Measurements from ENCODE around the gene NME7.
A peak's percentile ranks its signal among the peaks of the same experiment; 100 is the strongest.

NME7 gene

GRCh38 chr1:169109561-169110134 is 257.9 kb downstream of the NME7 start:
- intact Hi-C loops (cut with micrococcal nuclease): loop anchor here (5.0 to 10.0 kb wide), 4 partner anchors 67 to 765 kb away; partner anchors contain the start of gene SLC19A2
- peaks cover 3% of the 10 kb centered on the region for H3K27me3 Mint-ChIP-seq
- peak overlapping the region; percentile 92 for H3K27ac Mint-ChIP-seq
- peak overlapping the region; percentile 98 for H3K4me3 Mint-ChIP-seq
- peaks cover 45% of the 10 kb centered on the region for H3K36me3 Mint-ChIP-seq (ENCODE audit: low read depth)
- H3K9me3 Mint-ChIP-seq: no peaks in the 10 kb centered on the region
- peaks cover 61% of the 10 kb centered on the region for H3K4me1 Mint-ChIP-seq (ENCODE audit: low read depth)

GRCh38 chr1:169108863-169109560 is 258.6 kb downstream of the NME7 start:
- Mint-ChIP-seq H3K27ac (peak overlapping the region; percentile 92), H3K36me3 (ENCODE audit: low read depth) (peaks cover 38% of the 10 kb centered on the region), H3K9me3 (no peaks in the 10 kb centered on the region), H3K4me1 (ENCODE audit: low read depth) (peaks cover 61% of the 10 kb centered on the region), H3K27me3 (peaks cover 3% of the 10 kb centered on the region), H3K4me3 (peak overlapping the region; percentile 98)
- intact Hi-C loops (cut with micrococcal nuclease): loop anchor here (5.0 kb wide), 2 partner anchors 67 to 132 kb away; no protein-coding TSS in a partner anchor

- intact Hi-C loops (cut with micrococcal nuclease): loop anchor here (5.0 kb wide), 2 partner anchors 66 to 131 kb away; no protein-coding TSS in a partner anchor
- Mint-ChIP-seq H3K4me1 (ENCODE audit: low read depth) (peaks cover 53% of the 10 kb centered on the region), H3K27ac (peak overlapping the region; percentile 92), H3K4me3 (peak overlapping the region; percentile 98), H3K27me3 (peaks cover 3% of the 10 kb centered on the region), H3K9me3 (no peaks in the 10 kb centered on the region), H3K36me3 (ENCODE audit: low read depth) (peaks cover 30% of the 10 kb centered on the region)
Observed at GRCh38 chr1:169108223-169108622, 259.4 kb downstream of the NME7 start.

- H3K36me3 Mint-ChIP-seq (ENCODE audit: low read depth): peaks cover 25% of the 10 kb centered on the region
- H3K4me1 Mint-ChIP-seq (ENCODE audit: low read depth): peaks cover 52% of the 10 kb centered on the region
- H3K4me3 Mint-ChIP-seq: peak overlapping the region; percentile 98
- intact Hi-C loops (cut with micrococcal nuclease): loop anchor here (5.0 kb wide), 2 partner anchors 65 to 130 kb away; no protein-coding TSS in a partner anchor
- H3K9me3 Mint-ChIP-seq: no peaks in the 10 kb centered on the region
- peak overlapping the region; percentile 92 for H3K27ac Mint-ChIP-seq
- peaks cover 3% of the 10 kb centered on the region for H3K27me3 Mint-ChIP-seq
Observed at GRCh38 chr1:169107603-169108208, 259.9 kb downstream of the NME7 start.

GRCh38 chr1:169106921-169107602 is 260.5 kb downstream of the NME7 start:
- intact Hi-C loops (cut with micrococcal nuclease): loop anchor here (5.0 kb wide), 2 partner anchors 65 to 130 kb away; no protein-coding TSS in a partner anchor
- Mint-ChIP-seq H3K9me3 (no peaks in the 10 kb centered on the region), H3K36me3 (ENCODE audit: low read depth) (peaks cover 19% of the 10 kb centered on the region)

GRCh38 chr1:169106095-169106920 is 261.3 kb downstream of the NME7 start, which contains the start of gene ATP1B1:
ATP1B1 (plus strand) TSS chr1:169106690; CDS start chr1:169106830, 140 bp downstream.
- intact Hi-C loops (cut with micrococcal nuclease): loop anchor here (5.0 kb wide), 2 partner anchors 64 to 129 kb away; no protein-coding TSS in a partner anchor
- peaks cover 13% of the 10 kb centered on the region for H3K36me3 Mint-ChIP-seq (ENCODE audit: low read depth)
- H3K4me1 Mint-ChIP-seq (ENCODE audit: low read depth): peaks cover 38% of the 10 kb centered on the region
- H3K27me3 Mint-ChIP-seq: peaks cover 6% of the 10 kb centered on the region
- H3K4me3 Mint-ChIP-seq: peak within 1 kb of the TSS; percentile 98
- no peaks in the 10 kb centered on the region for H3K9me3 Mint-ChIP-seq
- peak within 1 kb of the TSS; percentile 92 for H3K27ac Mint-ChIP-seq

More at GRCh38 chr1:169106921-169107602, 260.5 kb downstream of the NME7 start:
- H3K27me3 Mint-ChIP-seq: peaks cover 6% of the 10 kb centered on the region
- peak overlapping the region; percentile 98 for H3K4me3 Mint-ChIP-seq
- H3K4me1 Mint-ChIP-seq (ENCODE audit: low read depth): peaks cover 45% of the 10 kb centered on the region
- peak overlapping the region; percentile 92 for H3K27ac Mint-ChIP-seq

GRCh38 chr1:169105434-169106094 is 262.0 kb downstream of the NME7 start:
- intact Hi-C loops (cut with micrococcal nuclease): loop anchor here (5.0 kb wide), 2 partner anchors 63 to 128 kb away; no protein-coding TSS in a partner anchor
- peaks cover 13% of the 10 kb centered on the region for H3K36me3 Mint-ChIP-seq (ENCODE audit: low read depth)
- peak overlapping the region; percentile 92 for H3K27ac Mint-ChIP-seq
- peaks cover 36% of the 10 kb centered on the region for H3K4me1 Mint-ChIP-seq (ENCODE audit: low read depth)
- peaks cover 6% of the 10 kb centered on the region for H3K27me3 Mint-ChIP-seq
- peak overlapping the region; percentile 98 for H3K4me3 Mint-ChIP-seq
- H3K9me3 Mint-ChIP-seq: no peaks in the 10 kb centered on the region

GRCh38 chr1:169105087-169105433 is 262.5 kb downstream of the NME7 start:
- Mint-ChIP-seq H3K9me3 (no peaks in the 10 kb centered on the region), H3K36me3 (ENCODE audit: low read depth) (peaks cover 13% of the 10 kb centered on the region), H3K27me3 (peaks cover 6% of the 10 kb centered on the region), H3K27ac (peak overlapping the region; percentile 92), H3K4me3 (peak overlapping the region; percentile 80), H3K4me1 (ENCODE audit: low read depth) (peaks cover 36% of the 10 kb centered on the region)
- intact Hi-C loops (cut with micrococcal nuclease): loop anchor here (5.0 kb wide), 2 partner anchors 63 to 128 kb away; no protein-coding TSS in a partner anchor

GRCh38 chr1:169103480-169103893 is 264.1 kb downstream of the NME7 start:
- intact Hi-C loops (cut with micrococcal nuclease): no loop called here
- peaks cover 6% of the 10 kb centered on the region for H3K27me3 Mint-ChIP-seq

GRCh38 chr1:169103002-169103401 is 264.6 kb downstream of the NME7 start:
- peaks cover 6% of the 10 kb centered on the region for H3K27me3 Mint-ChIP-seq

More at GRCh38 chr1:169103480-169103893, 264.1 kb downstream of the NME7 start:
- Mint-ChIP-seq H3K4me1 (ENCODE audit: low read depth) (peaks cover 34% of the 10 kb centered on the region), H3K4me3 (no peak overlapping the region), H3K9me3 (no peaks in the 10 kb centered on the region), H3K36me3 (ENCODE audit: low read depth) (peaks cover 13% of the 10 kb centered on the region), H3K27ac (no peak overlapping the region)

GRCh38 chr1:169102567-169102966 is 265.0 kb downstream of the NME7 start:
- peaks cover 5% of the 10 kb centered on the region for H3K27me3 Mint-ChIP-seq
- intact Hi-C loops (cut with micrococcal nuclease): no loop called here
- no peak overlapping the region for H3K27ac Mint-ChIP-seq
- no peaks in the 10 kb centered on the region for H3K9me3 Mint-ChIP-seq
- peaks cover 13% of the 10 kb centered on the region for H3K36me3 Mint-ChIP-seq (ENCODE audit: low read depth)
- peaks cover 34% of the 10 kb centered on the region for H3K4me1 Mint-ChIP-seq (ENCODE audit: low read depth)
- H3K4me3 Mint-ChIP-seq: no peak overlapping the region

More at GRCh38 chr1:169103002-169103401, 264.6 kb downstream of the NME7 start:
- H3K27ac Mint-ChIP-seq: no peak overlapping the region
- H3K36me3 Mint-ChIP-seq (ENCODE audit: low read depth): peaks cover 13% of the 10 kb centered on the region
- peaks cover 34% of the 10 kb centered on the region for H3K4me1 Mint-ChIP-seq (ENCODE audit: low read depth)
- intact Hi-C loops (cut with micrococcal nuclease): no loop called here
- H3K4me3 Mint-ChIP-seq: no peak overlapping the region
- no peaks in the 10 kb centered on the region for H3K9me3 Mint-ChIP-seq

GRCh38 chr1:169100651-169101088 is 266.9 kb downstream of the NME7 start:
- no peak overlapping the region for H3K27ac Mint-ChIP-seq
- peaks cover 48% of the 10 kb centered on the region for H3K4me1 Mint-ChIP-seq (ENCODE audit: low read depth)
- H3K9me3 Mint-ChIP-seq: no peaks in the 10 kb centered on the region
- H3K27me3 Mint-ChIP-seq: peaks cover 3% of the 10 kb centered on the region
- intact Hi-C loops (cut with micrococcal nuclease): no loop called here
- H3K4me3 Mint-ChIP-seq: no peak overlapping the region
- H3K36me3 Mint-ChIP-seq (ENCODE audit: low read depth): no peaks in the 10 kb centered on the region

All from dendritic cell treated with granulocyte-macrophage colony-stimulating factor and Interleukin-4, amounts not matched to agents 40 ng/mL and 50 ng/mL, for 4 days (primary cell).